Right lobe of liver (tissue), 6 donors: ENCODE results near the gene ENTPD2. TPM values are rescaled to one million over a fixed set of nuclear protein-coding genes. Genes with fewer than 3 reads are reported as not detected.

Experiments
- ATAC-seq, 4 donors: fragments of 200-7000 bp; cut with Tn5 transposase; one replicate each; pipeline ENCODE4 v1.9.1; 2020; ENCODE audit warnings: mild to moderate bottlenecking in 4 of 4, moderate library complexity in 4 of 4
- DNase-seq, 3 donors: peaks; one replicate each; pipeline ENCODE4 v3.0.0-alpha.2; 2020
- H3K27ac ChIP-seq, 3 donors: fragments of 200-600 bp; one replicate each; pipeline ENCODE4 v1.8.0; 2022
- H3K27me3 ChIP-seq, 2 donors: fragments of 200-600 bp; one replicate each; pipeline ENCODE4 v1.8.0; 2022
- H3K36me3 ChIP-seq, 4 donors: fragments of 200-600 bp; sonication (generic) in 1 of 4; one replicate each; pipeline versions ENCODE4 v1.5.1 to v1.8.0; 2017 to 2022; ENCODE audit warnings: control low read depth in 1 of 4
- H3K4me1 ChIP-seq, 4 donors: fragments of 200-600 bp; sonication (generic) in 1 of 4; one replicate each; pipeline versions ENCODE4 v1.5.1 to v1.8.0; 2017 to 2022; ENCODE audit warnings: control low read depth in 1 of 4
- H3K4me3 ChIP-seq, 3 donors: fragments of 200-600 bp; one replicate each; pipeline ENCODE4 v1.8.0; 2022
- H3K9me3 ChIP-seq, 4 donors: fragments of 200-600 bp; sonication (generic) in 1 of 4; one replicate each; pipeline versions ENCODE4 v1.5.1 to v1.8.0; 2017 to 2022; ENCODE audit warnings: control low read depth in 1 of 4
- CTCF ChIP-seq, 4 donors: fragments of 200-600 bp in 3 of 4; fragments of 450-650 bp in 1 of 4; IDR thresholded peaks; one replicate each; pipeline versions ENCODE4 v1.5.1 to v1.8.0; 2016 to 2022; ENCODE audit warnings: antibody characterized with exemption in 4 of 4, mild to moderate bottlenecking in 2 of 4
- POLR2A ChIP-seq: fragments of 450-650 bp; IDR thresholded peaks from one replicate; pipeline ENCODE4 v1.6.1; 2017; ENCODE audit warnings: antibody characterized with exemption, mild to moderate bottlenecking
- WGBS: methylation state at CpG from one replicate; pipeline ENCODE4 v1.1.6; 2018; ENCODE audit warnings: low coverage, low lambda C conversion rate; ENCODE audit not compliant: insufficient coverage; ENCODE audit errors: missing lambda C conversion rate; 5-methylcytosine and 5-hydroxymethylcytosine counted together
- intact Hi-C, 2 donors: fragments of 100-400 bp; cut with DNase I; formaldehyde crosslinking; loops; one replicate each; pipeline versions ENCODE4 v1.11.2 to v1.14.1; 2022
- total RNA-seq, 6 experiments: library from RNA; depleted of rRNA in 2 of 6; stranded (reverse); fragments of >200 nt in 2 of 6; fragmentation: NEBNext Ultra II Directional in 3 of 6; extraction: Animal tissue kit (Norgen Biotek cat#: 25700) in 3 of 6; gene quantifications; one replicate each; pipeline versions ENCODE4 v1.1.0 to v1.2.4, GENCODE V29; 2016 to 2023
- donor health status: DM: no; HTN: yes; CAD: no.
- donor health status: DM: no; HTN: no; CAD: no.
- donor health status: DM: no; HTN: no; CAD: no.
- donor health status: DM: no; HTN: yes; CAD: no.
- donor health status: DM: no; HTN: yes; CAD: no.

Gene ENTPD2
- total RNA-seq, 6 experiments from 2014 or later: 0.50 to 2.1 (median 0.80) TPM

GRCh38 chr9:137020771-137021567 is 32.9 kb downstream of the ENTPD2 start:
- ATAC-seq (no peak), DNase-seq (no peak)
- Histone ChIP-seq H3K27me3 (no peaks in the 10 kb centered on the region), H3K9me3 (no peaks in the 10 kb centered on the region), H3K4me3 (no peak overlapping the region), H3K36me3 (peaks cover 0 to 8% (median 1%) of the 10 kb centered on the region in 4 donors), H3K4me1 (peaks cover 0 to 33% (median 14%) of the 10 kb centered on the region in 4 donors), H3K27ac (no peak overlapping the region)
- WGBS: no CpG with 5 or more reads among the region's 32 CpGs
- TF ChIP-seq CTCF (IDR thresholded peaks at IDR 0.05): no peak
- no peak for TF ChIP-seq POLR2A
- intact Hi-C loops: no loop called here

- intact Hi-C loops: no loop called here
- Histone ChIP-seq H3K9me3 (no peaks in the 10 kb centered on the region), H3K36me3 (peaks cover 0 to 15% (median 1%) of the 10 kb centered on the region in 4 donors), H3K4me1 (peaks cover 0 to 24% (median 10%) of the 10 kb centered on the region in 4 donors), H3K4me3 (no peak overlapping the region), H3K27me3 (no peaks in the 10 kb centered on the region), H3K27ac (no peak overlapping the region)
- no peak for ATAC-seq
- WGBS: 92% methylated on average over 13 of the region's 34 CpGs
- no peak for DNase-seq
- TF ChIP-seq POLR2A (no peak), CTCF (IDR thresholded peaks at IDR 0.05) (no peak)
Observed at GRCh38 chr9:137019891-137020683, 33.8 kb downstream of the ENTPD2 start.

- WGBS: 100% methylated on average over 1 of the region's 36 CpGs
Observed at GRCh38 chr9:137018761-137019559, 34.9 kb downstream of the ENTPD2 start.

More at GRCh38 chr9:137018761-137019559, 34.9 kb downstream of the ENTPD2 start:
- TF ChIP-seq CTCF (IDR thresholded peaks at IDR 0.05): no peak
- no peak for TF ChIP-seq POLR2A
- ATAC-seq (no peak), DNase-seq (no peak)
- no peak overlapping the region for H3K27ac ChIP-seq
- H3K36me3 ChIP-seq: peaks cover 0 to 17% (median 1%) of the 10 kb centered on the region in 4 donors
- no peaks in the 10 kb centered on the region for H3K27me3 ChIP-seq
- peaks cover 0 to 18% (median 9%) of the 10 kb centered on the region in 4 donors for H3K4me1 ChIP-seq
- intact Hi-C loops: no loop called here
- H3K9me3 ChIP-seq: no peaks in the 10 kb centered on the region
- H3K4me3 ChIP-seq: no peak overlapping the region
